GM19395 (cell line): ENCODE data around the gene HDHD3.
"Not testable (repeated sequence)": the region's sequence is repeated elsewhere in the genome, so short reads cannot be mapped to it uniquely, and the experiment has no call there.

Experiments used
- ATAC-seq: cut with Tn5 transposase; IDR thresholded peaks from one replicate; pipeline ENCODE4 v1.9.1; 2021; ENCODE audit warnings: mild to moderate bottlenecking, moderate library complexity; ENCODE audit not compliant: unreplicated experiment

Gene HDHD3, protein sequence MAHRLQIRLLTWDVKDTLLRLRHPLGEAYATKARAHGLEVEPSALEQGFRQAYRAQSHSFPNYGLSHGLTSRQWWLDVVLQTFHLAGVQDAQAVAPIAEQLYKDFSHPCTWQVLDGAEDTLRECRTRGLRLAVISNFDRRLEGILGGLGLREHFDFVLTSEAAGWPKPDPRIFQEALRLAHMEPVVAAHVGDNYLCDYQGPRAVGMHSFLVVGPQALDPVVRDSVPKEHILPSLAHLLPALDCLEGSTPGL

DNA sequence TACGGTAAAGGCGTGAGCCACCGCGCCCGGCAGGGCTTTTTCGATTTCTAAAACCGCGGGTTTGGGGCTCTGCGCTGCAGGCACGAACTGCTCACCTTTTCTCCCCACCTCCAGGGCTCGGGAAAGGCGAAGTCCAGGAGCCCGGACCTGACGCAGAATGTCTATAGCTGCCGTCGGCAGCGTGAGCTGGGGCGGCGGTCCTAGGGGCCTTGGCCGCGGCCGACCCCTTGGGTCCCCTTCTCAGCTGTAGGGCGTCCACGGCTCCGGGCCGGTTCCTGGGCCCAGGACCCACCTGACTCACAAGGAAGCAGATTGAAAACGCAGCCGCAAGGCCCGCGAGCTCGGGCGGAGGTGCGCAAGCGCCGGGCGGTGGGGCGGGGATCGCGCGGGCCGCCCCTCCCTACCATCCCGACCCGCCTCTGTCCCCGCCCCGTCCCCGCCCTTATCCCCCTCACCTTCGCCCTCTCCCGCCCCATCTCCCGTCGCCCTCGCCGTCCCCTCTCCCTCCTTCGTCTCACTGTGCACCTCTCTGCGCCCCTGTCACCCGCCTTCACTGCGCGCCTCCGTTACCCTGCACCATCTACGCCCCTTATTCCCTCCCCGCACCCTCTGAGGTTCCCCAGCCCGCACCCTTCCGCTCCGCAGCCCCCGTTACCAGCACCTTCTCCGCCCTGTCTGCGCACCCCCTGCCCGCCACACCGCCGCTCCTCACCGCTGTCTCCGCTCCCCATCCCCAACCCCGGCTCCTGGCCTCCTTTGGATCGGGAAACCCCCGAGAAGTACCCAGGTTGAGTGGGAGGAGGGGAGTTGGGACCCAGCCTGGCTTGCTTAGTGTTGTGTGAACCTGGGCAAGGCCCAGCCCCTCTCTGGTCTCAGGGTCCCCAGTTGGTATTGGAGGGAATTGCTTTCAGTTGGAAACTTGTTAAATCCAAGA, at the start of gene HDHD3:
Gene HDHD3 (minus strand): TSS at position 353 of the 934 bp plus-strand sequence. CDS start 2,632 bp downstream, outside the sequence.
- ATAC-seq = peak; percentile 80

DNA sequence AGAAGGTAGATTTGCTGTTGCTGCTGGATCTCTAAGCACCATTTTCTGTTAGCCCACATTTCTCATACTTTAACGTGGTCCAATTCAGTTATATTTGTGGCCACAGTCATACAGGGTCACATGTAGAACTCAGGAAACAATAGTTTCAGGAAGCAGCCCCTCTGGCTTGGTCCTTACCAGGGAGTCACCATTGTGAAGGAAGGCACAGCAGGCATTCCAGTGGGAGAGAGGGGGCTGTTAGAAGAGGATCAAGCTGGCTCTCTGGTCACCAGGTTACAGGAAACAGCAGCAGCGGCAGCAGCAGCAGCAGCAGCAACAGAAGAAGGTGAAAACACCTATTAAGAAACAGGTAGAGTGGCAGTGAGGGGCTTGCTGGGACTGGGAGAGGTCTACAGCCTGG, 48.3 kb upstream of the HDHD3 start:
- no peak for ATAC-seq

DNA sequence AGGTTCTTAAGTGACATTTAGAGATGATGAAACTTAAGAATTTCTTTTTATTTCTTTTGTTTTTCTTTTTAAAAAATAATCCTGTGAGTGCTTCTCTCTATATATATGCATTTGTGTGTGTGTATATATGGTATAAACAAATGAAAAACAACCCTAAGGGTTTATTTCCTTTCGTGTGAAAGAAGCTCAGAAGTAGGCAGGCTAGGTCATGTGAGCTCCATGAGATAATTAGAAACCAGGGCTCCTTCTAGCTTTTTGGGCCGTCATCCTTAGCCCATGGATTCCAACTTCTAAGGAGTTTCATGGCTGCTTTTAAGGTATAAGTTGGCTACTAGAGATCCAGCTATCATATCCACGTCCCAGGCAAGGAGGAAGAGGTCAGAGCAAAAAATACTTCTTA, 44.9 kb upstream of the HDHD3 start:
- ATAC-seq = no peak

DNA sequence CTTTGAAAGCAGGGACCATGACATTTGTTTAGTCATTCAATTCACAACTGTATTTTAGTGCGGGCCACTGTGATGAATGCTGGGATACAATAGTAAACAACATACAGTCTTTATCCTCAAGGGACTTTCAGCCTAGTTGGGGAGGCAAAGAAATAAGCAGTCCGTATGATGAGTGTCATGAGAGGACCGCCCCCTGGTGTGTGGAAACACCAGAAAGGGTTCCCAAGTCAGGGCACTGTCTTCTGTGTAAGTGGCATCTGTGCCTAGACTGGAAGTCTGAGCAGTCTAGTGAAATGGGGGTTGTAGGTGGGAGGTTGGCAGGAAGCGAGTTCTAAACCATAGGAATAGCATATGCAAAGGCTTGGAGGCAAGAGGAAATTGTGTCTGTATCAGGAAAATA, 40.6 kb upstream of the HDHD3 start:
- ATAC-seq = no peak

DNA sequence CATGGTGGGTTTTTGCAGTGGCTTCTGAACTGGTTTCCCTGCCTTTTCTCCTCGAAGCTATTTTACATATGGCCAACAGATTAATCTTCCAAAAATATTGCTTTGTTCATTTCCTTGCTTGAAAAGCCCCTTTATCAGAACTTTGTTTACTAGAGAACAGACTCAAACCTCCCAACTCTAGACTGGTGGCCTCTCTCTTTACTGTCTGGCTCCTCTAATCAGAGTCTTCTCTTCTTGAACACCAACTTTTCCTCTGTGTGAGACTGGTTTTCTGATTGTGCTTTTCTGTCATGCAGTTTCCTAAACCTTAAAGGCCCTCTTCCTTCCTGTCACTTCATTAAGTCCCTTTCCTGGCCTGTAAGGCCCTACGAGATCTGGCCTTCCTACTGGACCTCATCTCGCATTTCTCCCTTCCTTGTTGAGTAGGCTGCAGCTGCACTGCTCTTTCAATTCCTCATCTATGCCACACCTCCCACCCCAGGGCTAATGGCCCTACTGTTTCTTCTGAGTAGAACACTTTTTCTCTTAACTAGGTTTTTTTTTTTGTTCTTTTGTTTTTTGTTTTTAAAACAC, 39.4 kb upstream of the HDHD3 start:
- ATAC-seq = peak; percentile 98

DNA sequence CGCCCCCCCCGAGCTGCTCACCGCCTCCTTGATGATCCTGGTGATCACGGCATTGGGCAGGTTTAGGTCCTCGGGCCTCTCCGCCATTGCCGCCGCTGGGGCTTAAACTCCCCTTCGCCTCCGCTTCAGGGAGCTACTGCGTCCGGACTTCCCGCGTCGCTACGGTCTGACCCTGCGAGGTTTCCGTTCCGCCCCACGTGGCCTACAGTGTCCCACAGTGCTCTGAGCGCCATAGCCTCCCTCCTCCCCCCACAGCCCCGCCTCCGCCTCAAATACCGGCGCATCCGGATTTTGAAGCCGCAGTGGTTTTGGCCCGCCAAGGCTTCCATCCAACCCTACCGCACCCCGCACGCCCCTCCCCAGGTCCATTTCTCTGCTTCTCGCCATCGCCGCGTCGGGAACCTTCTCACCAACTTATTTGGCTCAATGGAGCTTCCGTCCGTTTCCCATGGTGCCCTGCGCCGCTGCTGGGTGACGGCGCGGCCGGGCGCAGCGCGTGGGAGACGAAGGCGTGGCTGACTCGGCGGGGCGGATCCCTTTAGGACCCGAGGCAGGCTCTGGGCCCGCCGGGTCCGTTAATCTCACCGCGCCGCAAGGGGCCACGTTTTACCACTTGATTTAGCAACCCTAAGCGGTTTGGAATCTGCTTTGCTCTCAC, 33.5 kb upstream of the HDHD3 start, which contains the start of the genes C9orf43 and POLE3:
Gene C9orf43 (plus strand): TSS at position 541 of the 658 bp plus-strand sequence. CDS start 2,747 bp downstream, outside the sequence.
Gene POLE3 (minus strand): TSS at position 469 of the 658 bp plus-strand sequence. CDS start 382 bp downstream, at position 87.
- ATAC-seq = peak; percentile 93

DNA sequence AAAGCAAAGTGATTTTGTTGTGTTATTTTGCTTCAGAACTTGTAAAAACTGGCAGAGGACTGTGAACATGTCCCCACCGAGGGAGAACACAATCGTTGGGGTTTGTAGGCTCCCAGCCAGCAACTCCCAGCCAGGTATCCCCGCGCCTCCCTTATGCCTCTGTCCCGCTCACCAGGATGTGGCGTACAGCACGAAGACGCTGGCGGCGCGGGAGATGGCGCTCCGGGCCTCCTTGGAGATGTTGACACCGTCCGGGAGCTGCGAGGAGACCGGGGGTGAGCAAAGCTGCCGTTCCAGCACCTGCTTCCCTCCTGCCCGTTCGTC, 33.1 kb upstream of the HDHD3 start:
- ATAC-seq = peak; percentile 15

DNA sequence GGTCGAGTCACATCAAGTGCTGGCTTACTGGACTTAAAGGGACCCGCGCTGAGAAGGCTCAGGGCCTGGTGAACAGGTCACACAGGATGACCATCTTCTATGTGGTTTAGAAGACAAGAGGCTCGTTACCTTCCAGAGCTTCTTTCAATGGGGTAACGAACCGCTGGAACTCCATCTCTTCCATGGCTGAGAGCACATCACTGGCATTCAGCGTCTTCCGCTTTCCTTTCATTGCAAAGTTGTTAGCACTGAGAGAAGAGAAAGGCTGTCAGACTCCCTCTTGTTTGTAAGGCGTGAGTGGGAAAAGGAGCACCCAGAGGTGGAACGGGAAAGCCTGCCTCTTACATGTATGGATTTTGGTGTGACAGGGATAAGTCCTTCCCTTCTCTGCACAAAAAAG, 32.7 kb upstream of the HDHD3 start:
- no peak for ATAC-seq

DNA sequence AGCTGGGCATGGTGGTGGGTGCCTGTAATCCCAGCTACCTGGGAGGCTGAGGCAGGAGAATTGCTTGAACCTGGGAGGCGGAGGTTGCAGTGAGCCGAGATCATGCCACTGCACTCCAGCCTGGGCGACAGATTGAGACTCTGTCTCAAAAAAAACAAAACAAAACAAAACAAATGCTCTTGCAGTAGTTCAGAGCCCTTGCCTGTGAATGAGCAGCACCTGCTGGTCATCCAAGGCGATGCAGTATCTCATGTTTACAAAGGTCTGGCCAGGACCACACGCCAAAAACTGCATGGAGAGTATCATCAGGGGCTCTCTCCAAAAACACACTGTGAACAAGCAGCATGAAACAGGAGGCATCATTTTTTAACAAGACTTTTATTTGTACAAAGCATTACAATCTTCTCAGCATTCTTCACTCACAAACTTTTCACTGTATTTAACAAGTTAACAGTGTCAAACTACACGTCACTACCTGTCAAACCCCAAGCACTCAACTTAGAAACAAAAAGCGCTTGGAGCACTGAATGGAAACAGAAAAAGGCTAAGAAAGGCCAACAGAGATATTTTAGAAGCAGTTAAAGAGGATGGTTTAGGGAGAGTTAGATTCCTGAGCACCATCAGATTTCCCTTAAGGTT, 30.2 kb upstream of the HDHD3 start:
- peak; percentile 33 for ATAC-seq

DNA sequence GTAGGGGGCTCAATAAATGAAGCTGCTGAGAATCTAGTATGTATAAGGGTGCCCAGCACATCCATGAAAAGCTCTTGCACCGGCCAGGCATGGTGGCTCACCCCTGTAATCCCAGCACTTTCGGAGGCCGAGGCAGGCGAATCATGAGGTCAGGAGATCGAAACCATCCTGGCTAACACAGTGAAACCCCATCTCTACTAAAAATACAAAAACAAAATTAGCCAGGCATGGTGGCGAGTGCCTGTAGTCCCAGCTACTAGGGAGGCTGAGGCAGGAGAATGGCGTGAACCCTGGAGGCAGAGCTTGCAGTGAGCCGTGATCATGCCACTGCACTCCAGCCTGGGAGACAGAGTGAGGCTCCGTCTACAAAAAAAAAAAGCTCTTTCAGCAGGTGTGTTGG, 29.6 kb upstream of the HDHD3 start:
- ATAC-seq = not testable (repeated sequence)

DNA sequence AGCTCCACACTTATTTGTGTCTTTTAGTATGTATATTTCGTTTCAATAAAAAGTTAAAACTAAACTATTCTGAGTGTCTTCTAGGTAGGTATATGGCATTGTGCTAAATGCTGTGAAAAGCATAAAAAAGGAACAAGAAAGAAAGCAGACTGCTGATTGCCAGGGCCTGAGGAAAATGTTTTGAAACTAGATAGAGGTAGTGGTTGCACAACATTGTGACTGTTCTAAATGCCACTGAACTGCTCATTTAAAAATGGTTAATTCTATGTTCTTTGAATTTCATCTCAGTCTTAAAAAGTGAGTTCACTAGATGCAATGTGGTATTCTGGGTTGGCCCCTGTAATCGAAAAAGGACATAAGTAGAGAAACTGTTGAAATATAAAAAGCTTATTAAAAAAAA, 26.9 kb upstream of the HDHD3 start:
- ATAC-seq = no peak

DNA sequence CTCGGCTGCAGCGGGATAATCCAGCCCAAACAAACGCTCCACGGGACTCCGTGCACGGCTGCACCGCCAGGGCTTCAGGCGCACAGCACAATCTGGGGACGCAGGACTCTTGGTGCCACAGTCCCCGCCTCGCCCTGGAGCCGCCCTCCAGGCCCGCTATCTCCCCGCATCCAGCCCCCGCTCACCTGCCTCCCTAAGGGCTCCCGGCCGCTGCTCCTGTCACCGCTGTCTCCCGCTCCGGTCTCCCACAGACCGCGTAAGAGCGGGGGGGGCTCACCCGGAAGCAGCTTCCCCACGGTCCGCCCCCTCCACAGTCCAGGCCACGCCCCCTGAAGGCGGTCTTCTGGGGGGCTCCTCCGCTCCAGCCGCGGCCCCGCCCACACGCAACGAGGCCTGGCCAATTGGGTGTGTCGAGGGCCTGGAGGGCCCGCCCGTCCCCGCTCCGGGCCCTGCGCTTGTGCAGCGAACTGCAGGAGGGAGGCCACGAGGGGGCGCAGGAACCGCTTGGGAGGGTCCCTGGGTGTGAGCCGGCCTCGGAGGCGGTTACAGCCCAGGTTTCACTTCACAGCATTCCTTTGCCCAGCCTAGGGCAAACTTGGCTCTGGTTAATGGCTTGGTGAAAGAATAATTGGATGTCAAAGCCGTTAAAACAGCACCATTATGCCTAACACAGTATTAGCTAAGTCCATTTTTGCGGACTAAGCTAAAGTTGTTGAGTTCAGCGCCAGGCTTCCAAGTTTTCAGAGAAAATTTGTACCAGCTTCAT, 24.4 kb upstream of the HDHD3 start, which contains the start of gene ALAD:
Gene ALAD (minus strand): TSS at position 258 of the 766 bp plus-strand sequence. CDS start 7,725 bp downstream, outside the sequence.
- peak; percentile 95 for ATAC-seq

DNA sequence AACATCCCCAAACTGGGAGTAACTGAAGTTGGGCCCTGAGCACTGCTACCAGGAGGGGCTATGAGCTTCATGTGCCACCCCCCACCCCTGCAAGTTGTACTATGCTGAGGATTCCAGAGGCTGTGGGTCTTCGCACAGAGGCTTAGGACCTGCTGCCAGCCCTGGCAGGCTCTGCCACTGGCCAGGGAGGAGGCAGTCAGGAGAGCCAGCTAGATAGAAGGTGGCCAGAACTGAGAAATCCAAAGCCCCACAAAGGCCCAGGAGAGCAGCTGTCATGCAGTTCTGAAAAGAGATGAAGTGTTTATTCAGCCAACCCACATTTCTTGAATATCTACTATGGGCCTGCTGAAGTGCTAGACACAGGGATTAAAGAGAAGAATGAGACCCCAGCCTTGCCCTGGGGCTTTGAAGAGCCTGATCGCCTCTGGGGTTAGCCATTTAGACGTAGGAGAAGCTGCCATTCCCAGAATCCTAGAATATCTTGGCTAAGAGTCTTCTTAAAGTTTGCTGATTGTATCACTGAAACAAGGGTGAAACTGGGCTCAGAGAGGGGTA, 22.9 kb upstream of the HDHD3 start:
- no peak for ATAC-seq

DNA sequence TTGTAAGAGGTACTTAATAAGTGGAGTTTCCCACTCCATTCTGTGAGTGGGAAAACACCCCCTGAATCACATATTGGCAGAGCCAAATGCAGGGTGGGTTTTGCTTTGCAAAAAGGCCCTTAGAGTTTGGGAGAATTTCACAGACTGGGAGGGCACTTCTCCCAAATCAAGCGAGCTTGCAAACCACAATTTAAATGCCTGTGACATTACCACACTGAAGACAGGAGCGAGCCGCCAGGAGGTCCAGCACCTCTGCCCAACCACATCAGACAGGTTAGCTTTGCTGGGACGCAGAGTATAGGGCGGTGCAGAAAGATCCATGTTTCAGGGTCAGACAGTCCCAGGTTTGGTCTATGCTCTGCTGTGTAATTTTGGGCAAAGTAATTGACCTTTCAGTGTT, 22.0 kb upstream of the HDHD3 start:
- ATAC-seq = no peak

DNA sequence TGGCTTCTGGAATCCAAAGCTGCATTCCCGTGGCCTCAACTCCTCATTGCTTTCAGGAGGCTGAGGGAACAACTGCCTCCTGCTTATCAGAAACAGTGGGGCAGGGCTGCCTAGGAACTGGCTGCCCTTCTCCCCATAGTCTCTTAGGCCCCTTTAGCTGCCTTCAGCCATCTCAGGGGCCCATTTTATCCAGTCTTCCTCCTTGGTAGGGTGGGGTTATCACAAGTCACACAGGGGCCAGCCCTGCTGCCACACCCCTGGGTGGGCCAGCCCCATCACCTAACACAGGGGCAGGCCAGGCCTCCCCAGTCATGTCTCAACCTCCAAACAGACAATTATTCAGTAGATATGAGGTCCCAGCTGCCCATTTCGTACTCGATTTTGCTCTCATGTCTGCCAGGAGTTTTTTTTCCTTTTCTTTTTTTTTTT, 20.4 kb upstream of the HDHD3 start:
- no peak for ATAC-seq

DNA sequence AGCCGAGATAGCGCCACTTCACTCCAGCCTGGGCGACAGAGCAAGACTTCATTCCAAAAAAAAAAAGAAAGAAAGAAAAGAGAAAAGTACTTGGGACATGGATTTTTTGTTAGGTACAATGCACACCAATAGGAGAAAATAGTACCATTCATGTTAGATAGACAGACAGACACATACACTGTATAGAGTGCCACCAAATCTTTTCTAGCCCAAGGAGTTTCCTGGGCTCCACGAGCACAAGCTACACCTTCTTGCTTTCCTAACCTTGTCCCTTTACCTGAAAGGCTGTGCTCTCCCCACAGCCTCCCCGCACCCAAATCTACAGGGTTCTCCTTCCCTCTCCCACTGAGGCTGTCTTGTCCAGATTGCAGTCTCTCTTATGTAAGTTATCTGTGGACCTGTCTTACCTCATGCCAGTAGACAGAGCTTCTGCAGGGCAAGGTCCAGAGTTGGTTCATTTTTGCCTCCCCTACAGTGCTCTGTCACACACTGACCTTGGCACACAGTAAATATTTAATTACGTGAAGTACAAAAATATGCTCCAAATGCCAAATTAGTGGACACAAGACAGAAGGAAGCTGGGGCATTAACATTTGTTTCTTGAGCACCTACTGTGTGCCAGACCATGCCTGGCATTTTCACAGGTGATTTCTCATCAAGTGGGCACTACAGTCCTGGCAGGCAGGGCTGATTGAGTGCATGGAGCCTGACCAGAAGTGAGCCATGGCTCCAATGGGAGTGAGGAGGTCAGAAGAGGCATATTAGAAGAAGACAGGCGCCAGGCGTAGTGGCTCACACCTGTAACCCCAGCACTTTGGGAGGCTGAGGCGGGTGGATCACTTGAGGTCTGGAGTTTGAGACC, 18.4 kb upstream of the HDHD3 start:
- ATAC-seq = no peak

DNA sequence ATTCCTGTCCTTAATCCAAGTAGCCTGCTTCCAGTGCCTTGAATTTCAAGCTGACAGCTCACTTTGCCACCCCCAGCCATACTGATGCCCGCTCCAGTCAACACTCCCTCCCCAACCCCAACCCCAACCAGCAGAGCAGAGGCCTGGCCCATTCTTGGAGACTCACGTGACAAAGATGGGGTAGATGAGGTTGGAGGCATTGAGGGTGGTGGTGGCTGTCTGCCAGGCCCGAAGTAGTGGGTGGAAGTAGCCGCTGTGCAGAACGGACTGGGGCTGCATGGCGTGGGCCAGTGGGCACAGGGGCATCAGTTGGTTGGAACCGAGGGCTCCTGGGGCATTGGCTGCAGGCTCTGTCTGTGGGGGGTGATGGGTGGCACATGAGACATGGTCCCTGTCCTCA, 16.5 kb upstream of the HDHD3 start:
- ATAC-seq = no peak

DNA sequence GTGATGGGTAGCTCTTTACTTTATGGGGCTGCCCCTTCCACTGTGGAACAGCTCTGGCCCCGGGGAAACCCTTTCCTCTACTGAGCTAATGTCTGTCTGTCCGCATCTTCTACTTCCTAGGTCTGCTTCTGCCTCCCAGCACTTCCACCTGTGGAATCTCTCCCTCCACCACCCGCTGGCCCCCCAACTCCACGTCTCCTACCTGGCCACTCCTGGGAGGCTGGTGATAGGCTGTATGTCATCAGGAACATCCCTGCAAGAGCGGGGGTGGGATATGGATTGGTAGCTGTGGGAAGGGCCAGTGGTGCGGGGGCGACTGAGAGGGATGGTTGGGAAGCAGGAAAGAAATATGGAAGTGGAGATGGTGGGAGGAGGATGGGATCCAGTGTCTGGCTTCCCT, 15.1 kb upstream of the HDHD3 start:
- no peak for ATAC-seq
